Lung (tissue), 13 donors: ENCODE data around the gene TUG1. TPM values are rescaled to one million over a fixed set of nuclear protein-coding genes. Genes with fewer than 3 reads are reported as not detected.

ENCODE experiments used
- ATAC-seq: fragments of 200-7000 bp; cut with Tn5 transposase; one replicate; pipeline ENCODE4 v1.9.1; 2020; ENCODE audit warnings: moderate number of reproducible peaks; ENCODE audit not compliant: insufficient read depth, low FRiP score
- DNase-seq, 3 donors: peaks; one replicate each; pipeline ENCODE4 v3.0.0-alpha.2; 2013 to 2017
- H3K27ac ChIP-seq, 2 donors: one replicate each; pipeline ENCODE4 v1.5.1; 2013; ENCODE audit warnings: mild to moderate bottlenecking in 2 of 2, moderate library complexity in 2 of 2, control low read depth in 1 of 2, inconsistent platforms in 1 of 2, low read depth in 1 of 2, low read length in 1 of 2
- H3K27me3 ChIP-seq, 3 donors: one replicate each; pipeline ENCODE4 v1.5.1; 2013; ENCODE audit warnings: low read length in 2 of 3; ENCODE audit not compliant: control insufficient read depth in 3 of 3, insufficient read depth in 3 of 3
- H3K36me3 ChIP-seq, 4 donors: one replicate each; pipeline ENCODE4 v1.5.1; 2013; ENCODE audit warnings: low read length in 4 of 4, mild to moderate bottlenecking in 1 of 4, moderate library complexity in 1 of 4; ENCODE audit not compliant: control insufficient read depth in 4 of 4, insufficient read depth in 4 of 4
- H3K4me1 ChIP-seq, 5 donors: one replicate each; pipeline ENCODE4 v1.5.1; 2013; ENCODE audit warnings: low read length in 5 of 5, mild to moderate bottlenecking in 2 of 5, moderate library complexity in 1 of 5; ENCODE audit not compliant: control insufficient read depth in 5 of 5, insufficient read depth in 5 of 5
- H3K4me3 ChIP-seq: one replicate; pipeline ENCODE4 v1.5.1; 2013; ENCODE audit warnings: mild to moderate bottlenecking, control low read depth, moderate library complexity
- H3K9ac ChIP-seq, 2 donors: one replicate each; pipeline ENCODE4 v1.5.1; 2013; ENCODE audit warnings: low read length in 2 of 2, control low read depth in 1 of 2; ENCODE audit not compliant: insufficient read depth in 1 of 2
- H3K9me3 ChIP-seq, 4 donors: one replicate each; pipeline ENCODE4 v1.5.1; 2013; ENCODE audit warnings: low read length in 3 of 4, mild to moderate bottlenecking in 1 of 4, moderate library complexity in 1 of 4; ENCODE audit not compliant: control insufficient read depth in 4 of 4, insufficient read depth in 3 of 4
- WGBS, 2 donors: extraction: QIAGEN DNeasy Blood & Tissue Kit; methylation state at CpG; one replicate each; pipeline ENCODE4 v1.1.7; 2013; 5-methylcytosine and 5-hydroxymethylcytosine counted together
- polyA plus RNA-seq, 2 donors: library from polyadenylated mRNA; stranded (reverse); fragments of 200-250 nt; gene quantifications; one replicate each; pipeline ENCODE4 v1.2.1, GENCODE V29; 2013
- small RNA-seq: library from RNA; depleted of rRNA; stranded (forward); fragments of <200 nt; gene quantifications from one replicate; pipeline ENCODE3, GENCODE V24; 2014; ENCODE audit warnings: low replicate concordance
- total RNA-seq, 2 donors: library from RNA; depleted of rRNA in 1 of 2; stranded (reverse); fragments of >200 nt in 1 of 2; gene quantifications; one replicate each; pipeline ENCODE4 v1.2.1, GENCODE V29; 2014 to 2021
- TF ChIP-seq, protein P1 (sequence below): IDR thresholded peaks from 2 replicates; pipeline ENCODE4 v1.5.1; 2012; ENCODE audit warnings: mild to moderate bottlenecking; ENCODE audit errors: control extremely low read depth, extremely low read depth
- donor health status: control.
- donor health status: control.
- donor health status: Bipolar disorder and iron deficiency.
- donor health status: healthy.
- donor health status: DM: yes; HTN: yes; CAD: no.

The TUG1 gene
- total and polyA plus RNA-seq, 4 donors = 24.3 to 147 (median 40.2) TPM

DNA sequence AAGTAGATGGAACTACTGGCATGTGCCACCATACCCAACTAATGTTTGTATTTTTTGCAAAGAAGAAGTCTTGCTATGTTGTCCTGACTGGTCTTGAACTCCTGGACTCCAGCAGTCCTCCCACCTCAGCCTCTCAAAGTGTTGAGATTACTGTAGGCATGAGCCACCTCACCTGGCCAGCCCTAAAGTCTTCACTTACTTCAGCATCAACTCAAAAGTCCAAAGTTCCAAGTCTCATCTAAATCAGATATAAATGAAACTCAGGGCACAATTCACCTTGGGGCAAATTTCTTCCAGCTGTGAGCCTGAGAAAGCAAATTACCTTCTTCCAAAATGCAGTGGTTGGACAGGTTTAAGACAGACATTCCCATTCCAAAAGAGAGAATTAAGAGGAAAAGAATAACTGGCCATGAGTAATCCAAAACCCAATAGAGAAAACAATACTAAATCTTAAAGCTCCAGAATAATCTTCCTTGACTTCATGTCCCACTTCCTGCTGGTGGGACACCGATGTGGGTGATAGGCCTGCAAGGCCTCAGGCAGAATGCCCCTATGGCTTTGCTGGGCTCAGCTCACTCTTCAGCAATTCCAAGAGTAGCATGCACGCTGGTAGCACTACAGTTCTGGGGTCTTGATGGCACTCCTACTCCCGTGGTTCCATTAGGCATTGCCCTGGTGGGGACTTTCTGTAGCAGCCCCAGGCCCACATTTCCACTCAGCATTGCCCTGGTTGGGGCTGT is 50.3 kb downstream of the TUG1 start:
- H3K9me3 ChIP-seq = no peaks in the 10 kb centered on the region
- no peak overlapping the region for H3K9ac ChIP-seq
- H3K4me3 ChIP-seq = no peak overlapping the region
- WGBS, 2 donors = 83 to 88% methylated on average over 3 of the region's 3 CpGs
- no peak overlapping the region for H3K27ac ChIP-seq
- H3K4me1 ChIP-seq = no peaks in the 10 kb centered on the region
- no peak for ATAC-seq
- TF ChIP-seq, protein P1, sequence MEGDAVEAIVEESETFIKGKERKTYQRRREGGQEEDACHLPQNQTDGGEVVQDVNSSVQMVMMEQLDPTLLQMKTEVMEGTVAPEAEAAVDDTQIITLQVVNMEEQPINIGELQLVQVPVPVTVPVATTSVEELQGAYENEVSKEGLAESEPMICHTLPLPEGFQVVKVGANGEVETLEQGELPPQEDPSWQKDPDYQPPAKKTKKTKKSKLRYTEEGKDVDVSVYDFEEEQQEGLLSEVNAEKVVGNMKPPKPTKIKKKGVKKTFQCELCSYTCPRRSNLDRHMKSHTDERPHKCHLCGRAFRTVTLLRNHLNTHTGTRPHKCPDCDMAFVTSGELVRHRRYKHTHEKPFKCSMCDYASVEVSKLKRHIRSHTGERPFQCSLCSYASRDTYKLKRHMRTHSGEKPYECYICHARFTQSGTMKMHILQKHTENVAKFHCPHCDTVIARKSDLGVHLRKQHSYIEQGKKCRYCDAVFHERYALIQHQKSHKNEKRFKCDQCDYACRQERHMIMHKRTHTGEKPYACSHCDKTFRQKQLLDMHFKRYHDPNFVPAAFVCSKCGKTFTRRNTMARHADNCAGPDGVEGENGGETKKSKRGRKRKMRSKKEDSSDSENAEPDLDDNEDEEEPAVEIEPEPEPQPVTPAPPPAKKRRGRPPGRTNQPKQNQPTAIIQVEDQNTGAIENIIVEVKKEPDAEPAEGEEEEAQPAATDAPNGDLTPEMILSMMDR = no peak
- DNase-seq = no peak
- H3K27me3 ChIP-seq = no peaks in the 10 kb centered on the region
- no peaks in the 10 kb centered on the region for H3K36me3 ChIP-seq

DNA sequence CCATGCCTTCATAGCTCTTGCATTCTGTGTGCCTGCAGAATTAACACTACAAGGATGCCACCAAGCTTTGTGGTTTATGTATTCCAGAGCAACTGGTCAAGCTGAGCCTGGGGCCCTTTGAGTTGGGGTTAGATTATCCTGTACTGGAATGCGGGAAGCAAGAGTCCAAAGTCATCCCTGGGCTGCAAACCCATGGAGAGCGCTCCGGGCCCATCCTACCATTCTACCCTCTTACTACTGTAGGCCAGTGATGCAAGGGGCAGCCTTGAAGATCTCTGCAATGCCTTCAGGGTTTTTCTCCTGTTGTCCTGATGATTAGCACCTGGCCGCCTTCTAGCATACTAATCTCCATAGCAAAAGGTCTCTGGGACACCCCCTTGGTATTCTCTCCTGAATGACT is 51.3 kb downstream of the TUG1 start:
- TF ChIP-seq, protein P1 = no peak
- 94 to 97% methylated on average over 4 of the region's 4 CpGs for WGBS, 2 donors
- DNase-seq (no peak), ATAC-seq (no peak)
- no peak overlapping the region for H3K4me3 ChIP-seq
- H3K9me3 ChIP-seq = no peaks in the 10 kb centered on the region
- H3K36me3 ChIP-seq = no peaks in the 10 kb centered on the region
- no peaks in the 10 kb centered on the region for H3K27me3 ChIP-seq
- no peak overlapping the region for H3K27ac ChIP-seq
- H3K4me1 ChIP-seq = no peaks in the 10 kb centered on the region
- H3K9ac ChIP-seq = no peak overlapping the region

DNA sequence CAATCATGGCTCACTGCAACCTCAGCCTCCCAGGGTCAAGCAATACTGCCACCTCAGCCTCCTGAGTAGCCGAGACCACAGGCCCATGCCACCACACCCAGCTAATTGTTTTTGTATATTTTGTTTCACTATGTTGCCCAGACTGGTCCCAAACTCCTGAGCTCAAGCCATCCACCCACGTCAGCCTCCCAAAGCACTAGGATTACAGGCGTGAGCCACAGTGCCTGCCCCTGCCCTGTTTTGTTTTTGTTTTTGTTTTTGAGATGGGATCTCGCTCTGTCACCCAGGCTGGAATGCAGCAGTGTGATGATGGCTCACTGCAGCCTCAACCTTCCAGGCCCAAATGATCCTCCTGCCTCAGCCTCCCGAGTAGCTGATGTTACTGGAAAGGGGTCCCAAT is 53.5 kb downstream of the TUG1 start:
- WGBS, 2 donors = 90 to 93% methylated on average over 5 of the region's 5 CpGs
- ATAC-seq (no peak), DNase-seq (no peak)
- Histone ChIP-seq H3K9me3 (no peaks in the 10 kb centered on the region), H3K4me3 (no peak overlapping the region), H3K27me3 (no peaks in the 10 kb centered on the region), H3K9ac (no peak overlapping the region), H3K27ac (no peak overlapping the region), H3K4me1 (no peaks in the 10 kb centered on the region), H3K36me3 (no peaks in the 10 kb centered on the region)
- TF ChIP-seq, protein P1 = no peak

Small RNA genes lying within 50 kb of the gene (small RNA-seq; reads per million reads assigned to genes)
- gene RF01892 = not detected

Other genes with a start within 250 kb of the TUG1 start
- gene MORC2, start 491 bp upstream of the TUG1 start, total RNA-seq = 10 to 100 TPM; 20.7 to 24.7 TPM
- 10 to 100 TPM; 11.9 to 20.8 TPM for gene MORC2, start 491 bp upstream of the TUG1 start, polyA plus RNA-seq
- gene SMTN, start 112.1 kb downstream of the TUG1 start, total RNA-seq = 100 to 1,000 TPM in 1 of 2 donors, 10 to 100 TPM in 1; 92.6 to 101 TPM
- gene SMTN, start 112.1 kb downstream of the TUG1 start, polyA plus RNA-seq = 10 to 100 TPM; 30.8 to 36.8 TPM
- gene SELENOM, start 138.3 kb downstream of the TUG1 start, total RNA-seq = 100 to 1,000 TPM in 1 of 2 donors, 10 to 100 TPM in 1; 26.6 to 156 TPM
- gene SELENOM, start 138.3 kb downstream of the TUG1 start, polyA plus RNA-seq = 100 to 1,000 TPM; 138 to 159 TPM
- gene INPP5J, start 153.7 kb downstream of the TUG1 start, total RNA-seq = 1 to 10 TPM; 1.3 to 6.5 TPM
- 1 to 10 TPM; 1.2 to 2.9 TPM for gene INPP5J, start 153.7 kb downstream of the TUG1 start, polyA plus RNA-seq
- 10 to 100 TPM in 1 of 2 donors, under 1 TPM in 1; 0.85 to 17.4 TPM for gene PLA2G3, start 171.2 kb downstream of the TUG1 start, total RNA-seq
- 10 to 100 TPM in 1 of 2 donors, 1 to 10 TPM in 1; 5.7 to 10.7 TPM for gene PLA2G3, start 171.2 kb downstream of the TUG1 start, polyA plus RNA-seq
- gene RNF185, start 190.9 kb downstream of the TUG1 start, total RNA-seq = 10 to 100 TPM; 28.2 to 34.1 TPM
- gene RNF185, start 190.9 kb downstream of the TUG1 start, polyA plus RNA-seq = 10 to 100 TPM; 16.9 to 28.9 TPM
- 10 to 100 TPM; 80.0 to 82.8 TPM for gene LIMK2, start 243.0 kb downstream of the TUG1 start, total RNA-seq
- 100 to 1,000 TPM in 1 of 2 donors, 10 to 100 TPM in 1; 27.3 to 113 TPM for gene LIMK2, start 243.0 kb downstream of the TUG1 start, polyA plus RNA-seq